AG09309 (cell line): ENCODE data around the gene EIF5B.
"Not testable (repeated sequence)": the region's sequence is repeated elsewhere in the genome, so short reads cannot be mapped to it uniquely, and the experiment has no call there.

Source experiments
- DNase-seq: peaks from one replicate; pipeline ENCODE4 v3.0.0-alpha.2; 2010; ENCODE audit warnings: low read depth
- H3K4me3 ChIP-seq: 2 replicates; pipeline ENCODE4 v1.5.1; 2011; ENCODE audit warnings: mild to moderate bottlenecking, low read depth, low read length, moderate library complexity; ENCODE audit not compliant: control insufficient read depth
- TF ChIP-seq, protein P1 (sequence below): IDR thresholded peaks from 2 replicates; pipeline ENCODE4 v1.5.1; 2011; ENCODE audit warnings: mild to moderate bottlenecking, low read depth, low read length, inconsistent platforms; ENCODE audit not compliant: insufficient read depth, control insufficient read depth; ENCODE audit errors: missing control alignments

The EIF5B gene

DNA sequence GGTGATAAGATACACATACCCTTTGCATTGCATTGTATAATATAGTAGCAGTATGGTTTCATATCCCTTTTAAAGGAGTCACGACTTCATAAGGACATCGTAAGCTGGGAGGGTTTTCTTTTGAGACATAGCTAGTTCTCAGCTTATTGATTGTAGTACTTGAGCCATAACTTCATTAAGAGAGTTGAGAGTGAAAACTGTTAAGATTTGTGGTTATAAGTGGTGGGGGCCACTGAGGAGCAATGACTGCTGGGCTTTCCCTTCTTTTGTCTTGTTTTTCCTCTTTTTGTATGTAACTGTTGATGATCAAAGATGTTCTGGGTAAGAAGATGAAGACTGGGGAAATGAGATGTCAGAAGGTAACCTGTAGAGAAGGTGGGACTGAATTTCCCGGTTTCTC is 11.0 kb downstream of the EIF5B start:
- TF ChIP-seq, protein P1, sequence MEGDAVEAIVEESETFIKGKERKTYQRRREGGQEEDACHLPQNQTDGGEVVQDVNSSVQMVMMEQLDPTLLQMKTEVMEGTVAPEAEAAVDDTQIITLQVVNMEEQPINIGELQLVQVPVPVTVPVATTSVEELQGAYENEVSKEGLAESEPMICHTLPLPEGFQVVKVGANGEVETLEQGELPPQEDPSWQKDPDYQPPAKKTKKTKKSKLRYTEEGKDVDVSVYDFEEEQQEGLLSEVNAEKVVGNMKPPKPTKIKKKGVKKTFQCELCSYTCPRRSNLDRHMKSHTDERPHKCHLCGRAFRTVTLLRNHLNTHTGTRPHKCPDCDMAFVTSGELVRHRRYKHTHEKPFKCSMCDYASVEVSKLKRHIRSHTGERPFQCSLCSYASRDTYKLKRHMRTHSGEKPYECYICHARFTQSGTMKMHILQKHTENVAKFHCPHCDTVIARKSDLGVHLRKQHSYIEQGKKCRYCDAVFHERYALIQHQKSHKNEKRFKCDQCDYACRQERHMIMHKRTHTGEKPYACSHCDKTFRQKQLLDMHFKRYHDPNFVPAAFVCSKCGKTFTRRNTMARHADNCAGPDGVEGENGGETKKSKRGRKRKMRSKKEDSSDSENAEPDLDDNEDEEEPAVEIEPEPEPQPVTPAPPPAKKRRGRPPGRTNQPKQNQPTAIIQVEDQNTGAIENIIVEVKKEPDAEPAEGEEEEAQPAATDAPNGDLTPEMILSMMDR, result no peak
- DNase-seq, result no peak
- no peak overlapping the region for H3K4me3 ChIP-seq

DNA sequence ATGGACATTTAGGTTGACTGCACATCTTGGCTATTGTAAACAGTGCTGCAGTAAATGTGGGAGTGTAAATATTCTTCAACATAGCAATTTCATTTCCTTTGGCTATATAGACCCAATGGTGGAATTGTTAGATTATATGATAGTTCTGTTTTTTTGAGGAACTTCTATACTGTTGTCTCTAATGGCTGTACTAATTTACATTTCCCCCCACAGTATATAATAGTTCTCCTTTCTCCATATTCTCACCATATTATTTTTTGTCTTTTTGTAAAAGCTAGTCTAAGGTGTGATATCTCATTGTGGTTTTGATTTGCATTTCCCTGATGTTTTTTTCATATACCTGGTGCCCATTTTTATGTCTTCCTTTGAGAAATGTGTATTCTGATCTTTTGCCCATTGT is 13.0 kb downstream of the EIF5B start:
- no peak for DNase-seq
- TF ChIP-seq, protein P1, result no peak
- no peak overlapping the region for H3K4me3 ChIP-seq

DNA sequence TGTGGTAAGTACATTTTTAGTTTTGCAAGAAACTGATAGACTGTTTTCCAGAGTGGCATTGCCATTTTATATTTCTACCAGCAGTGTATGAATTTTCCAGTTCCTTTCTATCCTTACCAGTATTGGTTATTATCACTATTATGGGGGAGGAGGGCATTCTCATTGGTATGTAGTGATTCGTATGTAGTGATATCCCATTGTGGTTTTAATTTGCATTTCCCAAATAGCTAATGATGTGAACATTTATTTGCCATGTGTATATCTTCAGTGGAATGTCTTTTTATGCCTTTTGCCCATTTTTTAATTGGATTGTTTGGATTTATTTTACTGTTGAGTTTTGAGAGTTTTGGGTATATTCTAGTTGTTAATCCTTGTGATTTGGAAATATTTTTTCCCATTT is 16.9 kb downstream of the EIF5B start:
- H3K4me3 ChIP-seq, result no peak overlapping the region
- no peak for DNase-seq
- TF ChIP-seq, protein P1, result no peak

DNA sequence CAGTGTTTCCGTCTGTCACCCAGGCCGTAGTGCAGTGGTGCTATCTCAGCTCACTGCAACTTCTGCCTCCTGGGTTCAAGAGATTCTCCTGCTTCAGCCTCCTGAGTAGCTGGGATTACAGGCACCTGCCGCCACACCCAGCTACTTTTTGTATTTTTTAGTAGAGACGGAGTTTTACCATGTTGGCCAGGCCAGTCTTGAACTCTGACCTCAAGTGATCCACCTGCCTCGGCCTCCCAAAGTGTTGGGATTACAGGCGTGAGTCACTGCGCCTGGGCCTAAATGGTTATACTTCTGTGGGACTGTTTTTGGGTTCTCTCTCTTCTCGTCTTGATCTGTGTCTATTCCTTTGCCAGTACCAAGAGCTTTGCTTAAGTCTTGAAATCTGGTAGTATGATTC is 17.6 kb downstream of the EIF5B start:
- not testable (repeated sequence) for H3K4me3 ChIP-seq, DNase-seq

DNA sequence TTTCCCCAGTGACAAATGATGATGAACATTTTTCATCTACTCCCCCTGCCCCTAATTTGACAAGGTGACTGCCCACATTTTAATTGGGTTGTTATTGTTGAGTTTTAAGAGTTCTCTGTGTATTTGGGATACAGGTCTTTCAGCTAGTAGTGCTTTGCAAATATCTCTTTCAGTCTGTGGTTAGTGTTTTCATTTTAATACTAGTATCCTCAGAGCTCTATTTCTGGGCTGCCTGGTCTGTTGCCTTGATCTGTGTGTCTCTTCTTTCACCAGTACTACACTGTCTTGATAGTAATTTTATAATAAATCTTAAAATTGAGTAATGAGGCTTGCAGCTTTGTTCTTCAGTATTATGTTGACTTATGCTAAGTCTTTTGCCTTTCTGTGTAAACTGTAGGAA is 19.7 kb downstream of the EIF5B start:
- no peak for DNase-seq
- no peak overlapping the region for H3K4me3 ChIP-seq
- TF ChIP-seq, protein P1, result no peak

DNA sequence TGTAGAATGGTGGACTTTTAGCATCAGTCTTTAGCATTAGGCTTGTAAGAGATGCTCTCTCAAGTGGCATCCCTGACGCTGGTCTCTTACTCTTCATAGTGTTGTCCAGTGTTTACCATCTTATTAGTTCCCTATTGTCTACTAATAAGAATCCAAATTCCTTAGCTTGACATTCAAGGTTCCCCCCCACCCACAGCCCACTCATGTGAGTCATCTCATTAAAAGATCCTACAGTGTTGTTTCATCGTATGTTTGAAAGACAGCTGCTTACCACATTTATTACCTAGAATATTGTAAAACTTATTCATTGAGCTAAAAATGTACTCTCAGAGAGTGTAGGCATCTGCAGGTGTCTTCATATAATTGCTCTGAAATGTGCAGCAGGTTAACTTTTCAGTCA is 28.5 kb downstream of the EIF5B start:
- no peak for DNase-seq
- TF ChIP-seq, protein P1, result no peak
- no peak overlapping the region for H3K4me3 ChIP-seq

DNA sequence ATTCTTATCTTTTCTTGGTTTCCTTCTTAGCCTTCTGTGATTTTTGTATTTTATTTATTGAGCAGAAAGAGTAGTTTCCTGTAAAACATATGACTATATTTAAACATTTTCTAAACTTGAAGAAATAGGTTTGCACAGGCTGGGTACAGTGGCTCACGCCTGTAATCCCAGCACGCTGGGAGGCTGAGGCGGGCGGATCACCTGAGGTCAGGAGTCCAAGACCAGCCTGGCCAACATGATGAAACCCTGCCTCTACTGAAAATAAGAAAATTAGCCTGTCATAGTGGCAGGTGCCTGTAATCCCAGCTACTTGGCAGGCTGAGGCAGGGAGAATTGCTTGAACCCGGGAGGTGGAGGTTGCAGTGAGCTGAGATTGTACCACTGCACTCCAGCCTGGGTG is 31.7 kb downstream of the EIF5B start:
- not testable (repeated sequence) for DNase-seq, H3K4me3 ChIP-seq

DNA sequence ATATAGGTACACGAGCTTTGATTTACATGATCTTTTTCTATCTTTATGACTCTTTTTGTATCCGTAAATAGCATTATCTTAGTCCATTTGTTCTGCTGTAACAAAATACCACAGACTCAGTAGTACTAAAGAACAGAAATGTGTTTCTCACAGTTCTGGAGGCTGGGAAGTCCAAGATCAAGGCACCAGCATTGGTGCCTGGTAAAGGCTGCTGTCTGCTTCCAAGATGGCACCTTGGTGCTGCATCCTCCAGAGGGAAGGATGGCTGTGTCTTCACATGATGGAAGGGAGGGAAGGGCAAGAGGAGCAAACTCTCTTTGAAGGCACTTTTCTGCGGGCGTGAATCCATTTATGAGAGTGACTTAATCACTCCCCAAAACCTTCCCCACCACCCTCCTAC is 36.0 kb downstream of the EIF5B start:
- DNase-seq, result no peak
- TF ChIP-seq, protein P1, result no peak
- H3K4me3 ChIP-seq, result no peak overlapping the region
